Measurements from ENCODE around the gene MYO5B. TPM values are rescaled to one million over a fixed set of nuclear protein-coding genes. Genes with fewer than 3 reads are reported as not detected.
A peak's percentile ranks its signal among the peaks of the same experiment; 100 is the strongest.

The MYO5B gene
- total RNA-seq, 1 donor from 2014 or later, result 31.3 TPM

DNA sequence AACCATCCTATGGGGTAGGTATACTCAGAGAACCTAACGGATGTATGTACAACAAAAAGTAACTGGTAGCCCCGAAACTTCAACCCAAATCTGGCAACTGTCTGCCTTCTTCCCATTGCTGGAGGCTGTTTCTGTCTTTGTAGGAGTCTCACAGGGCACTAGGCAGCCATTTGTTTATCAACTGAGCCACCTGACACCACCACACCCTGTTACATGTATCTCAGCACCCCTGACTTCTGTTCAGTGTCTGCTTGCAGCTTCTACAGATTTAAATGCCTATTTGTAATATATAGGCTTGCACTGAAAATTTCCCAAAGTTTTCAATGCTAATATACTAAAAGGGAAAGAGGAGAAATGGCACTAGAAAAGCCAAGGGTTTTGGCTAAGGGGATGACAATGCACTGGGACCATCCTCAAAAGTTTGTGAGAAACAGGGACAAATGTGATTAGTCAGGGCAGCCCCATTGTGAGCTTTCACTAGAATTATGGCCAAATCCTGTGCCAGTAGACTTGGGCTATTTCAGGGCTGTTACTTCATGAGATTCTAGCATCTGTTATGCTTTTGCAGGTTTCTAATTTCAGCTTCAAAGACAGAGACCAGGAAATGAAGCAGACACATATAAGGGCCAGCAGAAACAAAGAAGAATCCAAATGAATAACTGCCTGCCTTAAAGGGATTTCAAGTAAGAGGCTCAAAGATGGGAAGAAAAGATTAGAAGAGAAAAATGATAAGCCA lies 103.3 kb downstream of the MYO5B start:
- Histone ChIP-seq H3K4me3 (ENCODE audit: low read depth, low read length) (no peak overlapping the region), H3K36me3 (ENCODE audit: control insufficient read depth, insufficient read depth, low read length) (no peaks in the 10 kb centered on the region), H3K27me3 (ENCODE audit: control insufficient read depth, insufficient read depth, low read length) (no peaks in the 10 kb centered on the region)
- no peak for FAIRE-seq
- TF ChIP-seq CTCF (IDR thresholded peaks at IDR 0.05; ENCODE audit: insufficient read depth, low read length, severe bottlenecking), result no peak
- DNase-seq (ENCODE audit: low read depth), result no peak

DNA sequence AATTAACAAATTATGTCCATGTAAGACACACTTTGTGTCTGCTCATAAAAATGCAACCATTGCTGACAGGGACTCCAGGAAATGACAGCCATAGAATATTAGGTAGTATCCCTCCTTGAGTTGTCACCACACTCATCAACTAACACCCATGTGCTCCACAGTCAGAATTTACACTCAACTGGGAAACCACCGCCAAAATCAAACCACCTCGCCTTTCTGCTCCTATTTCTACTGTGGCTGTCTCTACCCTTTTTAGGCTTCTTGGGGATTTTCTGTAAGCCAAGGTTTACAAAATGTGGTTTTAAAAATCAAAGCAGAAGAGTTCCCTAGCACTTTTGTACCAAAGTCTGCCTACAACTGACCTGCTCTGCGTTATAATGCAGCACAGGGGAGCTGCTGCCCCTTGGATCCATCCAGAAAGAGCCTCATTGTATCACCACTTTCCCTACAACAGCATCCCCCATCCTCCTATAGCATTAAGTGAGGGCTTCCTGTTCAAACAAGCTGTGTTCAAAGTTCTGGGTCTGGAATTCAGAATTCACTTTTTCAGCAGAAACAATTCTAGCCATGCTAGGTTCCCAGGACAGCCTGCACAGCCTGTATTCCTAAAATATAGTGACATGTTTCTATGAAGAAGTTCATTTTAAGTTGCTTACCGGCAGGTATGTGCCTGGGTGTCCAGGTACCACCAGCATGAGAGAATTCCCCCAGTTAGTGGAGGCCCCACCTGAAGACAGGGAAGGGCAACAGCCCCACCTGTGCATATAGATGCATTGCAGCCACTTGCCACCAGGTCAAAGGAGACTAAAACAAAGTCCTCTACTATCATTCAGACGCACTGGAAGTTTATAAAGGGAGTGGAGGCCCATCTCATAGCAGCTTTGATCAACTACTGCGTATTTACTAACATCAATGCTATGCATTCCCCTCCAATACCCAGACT lies 104.3 kb downstream of the MYO5B start:
- TF ChIP-seq CTCF (IDR thresholded peaks at IDR 0.05; ENCODE audit: insufficient read depth, low read length, severe bottlenecking), result no peak
- Histone ChIP-seq H3K36me3 (ENCODE audit: control insufficient read depth, insufficient read depth, low read length) (no peaks in the 10 kb centered on the region), H3K27me3 (ENCODE audit: control insufficient read depth, insufficient read depth, low read length) (no peaks in the 10 kb centered on the region), H3K4me3 (ENCODE audit: low read depth, low read length) (no peak overlapping the region)
- DNase-seq (ENCODE audit: low read depth), result no peak
- no peak for FAIRE-seq

DNA sequence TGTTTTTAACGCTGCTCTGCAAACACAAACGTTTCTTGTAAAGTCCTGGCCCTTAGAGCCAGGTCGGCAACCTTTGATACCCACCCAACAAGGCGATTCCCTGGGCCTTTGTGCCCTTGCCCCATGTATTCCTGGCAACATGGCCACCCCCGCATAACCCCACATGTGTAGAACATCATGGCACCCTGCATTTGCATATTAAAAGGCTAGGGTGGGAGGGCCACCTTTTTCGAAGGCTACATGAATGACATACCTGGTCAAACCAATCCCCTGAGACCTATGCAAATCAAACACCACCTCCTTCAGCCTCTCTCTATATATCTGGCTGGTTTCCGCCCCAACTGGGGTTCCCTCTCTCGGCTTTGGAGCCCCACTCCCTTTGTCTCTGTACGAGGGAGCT lies 105.2 kb downstream of the MYO5B start:
- FAIRE-seq, result no peak
- Histone ChIP-seq H3K36me3 (ENCODE audit: control insufficient read depth, insufficient read depth, low read length) (no peaks in the 10 kb centered on the region), H3K4me3 (ENCODE audit: low read depth, low read length) (no peak overlapping the region), H3K27me3 (ENCODE audit: control insufficient read depth, insufficient read depth, low read length) (no peaks in the 10 kb centered on the region)
- no peak for TF ChIP-seq CTCF (IDR thresholded peaks at IDR 0.05; ENCODE audit: insufficient read depth, low read length, severe bottlenecking)
- no peak for DNase-seq (ENCODE audit: low read depth)

- DNase-seq (ENCODE audit: low read depth), result no peak
- H3K36me3 ChIP-seq (ENCODE audit: control insufficient read depth, insufficient read depth, low read length), result no peaks in the 10 kb centered on the region
- H3K4me3 ChIP-seq (ENCODE audit: low read depth, low read length), result no peak overlapping the region
- no peaks in the 10 kb centered on the region for H3K27me3 ChIP-seq (ENCODE audit: control insufficient read depth, insufficient read depth, low read length)
- TF ChIP-seq CTCF (IDR thresholded peaks at IDR 0.05; ENCODE audit: insufficient read depth, low read length, severe bottlenecking), result no peak
- no peak for FAIRE-seq
Observed at GRCh38 chr18:50083708-50084107, 111.2 kb downstream of the MYO5B start.

DNA sequence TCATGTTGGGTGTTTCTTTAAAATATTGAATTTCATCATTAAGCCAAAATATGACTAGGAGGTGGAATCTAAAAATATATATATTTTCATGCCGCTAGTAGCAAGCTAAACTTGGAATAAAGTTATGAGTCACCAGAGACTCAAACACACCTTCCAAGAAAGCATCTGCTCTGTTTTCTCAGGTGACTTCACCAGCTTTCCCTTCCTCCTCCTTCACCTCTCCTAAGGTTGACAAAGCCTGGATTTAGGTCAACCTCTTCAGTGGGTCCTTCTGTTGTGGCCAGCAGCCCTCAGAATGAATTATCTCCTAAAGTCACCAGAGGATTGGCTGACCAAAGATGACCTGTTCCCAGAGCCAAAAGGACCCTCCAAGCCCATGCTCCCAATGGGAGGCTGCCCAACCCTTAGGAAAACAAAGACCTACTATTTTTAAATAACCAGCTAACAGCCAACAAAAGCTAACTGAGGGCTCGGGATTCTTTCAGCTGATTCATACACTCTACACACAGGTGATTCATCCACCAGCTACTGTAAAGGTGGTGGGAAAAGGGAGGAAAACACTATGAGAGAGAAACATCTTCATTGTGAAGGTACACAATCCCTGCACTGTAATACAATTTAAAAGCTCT lies 113.9 kb downstream of the MYO5B start:
- H3K4me3 ChIP-seq (ENCODE audit: low read depth, low read length), result no peak overlapping the region
- DNase-seq (ENCODE audit: low read depth) (peak; percentile 95), FAIRE-seq (no peak)

More for the DNA sequence above, 113.9 kb downstream of the MYO5B start:
- TF ChIP-seq CTCF (IDR thresholded peaks at IDR 0.05; ENCODE audit: insufficient read depth, low read length, severe bottlenecking), result no peak
- H3K36me3 ChIP-seq (ENCODE audit: control insufficient read depth, insufficient read depth, low read length), result no peaks in the 10 kb centered on the region
- H3K27me3 ChIP-seq (ENCODE audit: control insufficient read depth, insufficient read depth, low read length), result no peaks in the 10 kb centered on the region
